ENCODE data around the gene NUP62CL. TPM values are rescaled to one million over a fixed set of nuclear protein-coding genes. Genes with fewer than 3 reads are reported as not detected.

The NUP62CL gene
- total RNA-seq, 4 donors from 2014 or later, result 0.27 to 0.39 TPM; not detected in 2

- Histone ChIP-seq H3K36me3 (no peaks in the 10 kb centered on the region), H3K4me3 (no peak overlapping the region), H3K27ac (no peak overlapping the region), H3K27me3 (no peaks in the 10 kb centered on the region), H3K4me1 (no peaks in the 10 kb centered on the region), H3K9me3 (no peaks in the 10 kb centered on the region)
- no peak for ATAC-seq
- WGBS, 2 donors (ENCODE audit: low coverage in 1 of 2), result 81 to 83% methylated on average over 3 to 5 of the region's 5 CpGs
- TF ChIP-seq CTCF (IDR thresholded peaks at IDR 0.05) (no peak), POLR2AphosphoS5 (IDR thresholded peaks at IDR 0.05) (no peak), EP300 (IDR thresholded peaks at IDR 0.05) (no peak), POLR2A (IDR thresholded peaks at IDR 0.05) (no peak)
These were observed 53.2 kb downstream of the NUP62CL start for GRCh38 chrX:107153005-107153404.

DNA sequence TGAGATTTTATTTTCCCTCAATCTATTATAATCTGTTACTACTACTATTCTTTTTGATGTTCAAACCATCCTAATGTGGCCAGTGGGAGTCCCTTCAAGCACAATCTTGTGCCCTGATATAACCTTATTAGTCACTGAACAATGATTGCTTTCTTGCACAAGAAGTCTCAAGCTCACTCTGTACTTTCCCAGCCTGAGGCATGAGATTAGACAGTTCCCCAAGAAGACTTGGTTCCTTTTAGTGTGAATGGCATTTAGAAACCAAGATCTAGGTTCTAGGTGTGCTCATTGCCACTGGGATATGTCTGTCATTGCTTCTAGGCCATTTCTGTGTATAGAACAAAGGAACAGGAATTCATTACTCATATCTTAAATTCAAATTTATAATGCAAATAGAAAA, 59.6 kb downstream of the NUP62CL start:
- no peak for TF ChIP-seq CTCF (IDR thresholded peaks at IDR 0.05)
- TF ChIP-seq POLR2AphosphoS5 (IDR thresholded peaks at IDR 0.05), result no peak
- TF ChIP-seq POLR2A (IDR thresholded peaks at IDR 0.05), result no peak
- TF ChIP-seq EP300 (IDR thresholded peaks at IDR 0.05), result no peak
- no peaks in the 10 kb centered on the region for H3K9me3 ChIP-seq
- no peak overlapping the region for H3K4me3 ChIP-seq
- H3K4me1 ChIP-seq, result no peaks in the 10 kb centered on the region
- ATAC-seq, result no peak
- H3K27me3 ChIP-seq, result no peaks in the 10 kb centered on the region
- H3K27ac ChIP-seq, result no peak overlapping the region
- H3K36me3 ChIP-seq, result no peaks in the 10 kb centered on the region

- Histone ChIP-seq H3K9me3 (no peaks in the 10 kb centered on the region), H3K27me3 (no peaks in the 10 kb centered on the region), H3K4me1 (no peaks in the 10 kb centered on the region), H3K27ac (no peak overlapping the region), H3K4me3 (no peak overlapping the region), H3K36me3 (no peaks in the 10 kb centered on the region)
- no peak for ATAC-seq
- TF ChIP-seq CTCF (IDR thresholded peaks at IDR 0.05) (no peak), POLR2A (IDR thresholded peaks at IDR 0.05) (no peak), POLR2AphosphoS5 (IDR thresholded peaks at IDR 0.05) (no peak), EP300 (IDR thresholded peaks at IDR 0.05) (no peak)
- WGBS, 2 donors (ENCODE audit: low coverage in 1 of 2), result 50 to 100% methylated on average over 1 of the region's 1 CpG
These were observed 70.3 kb downstream of the NUP62CL start for GRCh38 chrX:107135965-107136307.

GRCh38 chrX:107135049-107135964, 70.9 kb downstream of the NUP62CL start:
- H3K4me3 ChIP-seq, result no peak overlapping the region
- TF ChIP-seq POLR2AphosphoS5 (IDR thresholded peaks at IDR 0.05), result no peak
- TF ChIP-seq EP300 (IDR thresholded peaks at IDR 0.05), result no peak
- no peak for TF ChIP-seq POLR2A (IDR thresholded peaks at IDR 0.05)
- TF ChIP-seq CTCF (IDR thresholded peaks at IDR 0.05), result no peak
- H3K27me3 ChIP-seq, result no peaks in the 10 kb centered on the region
- H3K36me3 ChIP-seq, result no peaks in the 10 kb centered on the region
- H3K4me1 ChIP-seq, result no peaks in the 10 kb centered on the region
- H3K27ac ChIP-seq, result no peak overlapping the region
- 50 to 70% methylated on average over 2 to 4 of the region's 5 CpGs for WGBS, 2 donors (ENCODE audit: low coverage in 1 of 2)
- no peaks in the 10 kb centered on the region for H3K9me3 ChIP-seq
- ATAC-seq, result no peak

- no peaks in the 10 kb centered on the region for H3K36me3 ChIP-seq
- TF ChIP-seq CTCF (IDR thresholded peaks at IDR 0.05) (no peak), POLR2A (IDR thresholded peaks at IDR 0.05) (no peak), EP300 (IDR thresholded peaks at IDR 0.05) (no peak), POLR2AphosphoS5 (IDR thresholded peaks at IDR 0.05) (no peak)
- H3K27me3 ChIP-seq, result no peaks in the 10 kb centered on the region
- no peak overlapping the region for H3K27ac ChIP-seq
- ATAC-seq, result no peak
- no peaks in the 10 kb centered on the region for H3K9me3 ChIP-seq
- H3K4me1 ChIP-seq, result no peaks in the 10 kb centered on the region
- no peak overlapping the region for H3K4me3 ChIP-seq
These were observed 82.5 kb downstream of the NUP62CL start for GRCh38 chrX:107123750-107124149.

All from gastroesophageal sphincter (tissue), 4 donors.